Measurements from ENCODE around the gene NUMB.

DNA sequence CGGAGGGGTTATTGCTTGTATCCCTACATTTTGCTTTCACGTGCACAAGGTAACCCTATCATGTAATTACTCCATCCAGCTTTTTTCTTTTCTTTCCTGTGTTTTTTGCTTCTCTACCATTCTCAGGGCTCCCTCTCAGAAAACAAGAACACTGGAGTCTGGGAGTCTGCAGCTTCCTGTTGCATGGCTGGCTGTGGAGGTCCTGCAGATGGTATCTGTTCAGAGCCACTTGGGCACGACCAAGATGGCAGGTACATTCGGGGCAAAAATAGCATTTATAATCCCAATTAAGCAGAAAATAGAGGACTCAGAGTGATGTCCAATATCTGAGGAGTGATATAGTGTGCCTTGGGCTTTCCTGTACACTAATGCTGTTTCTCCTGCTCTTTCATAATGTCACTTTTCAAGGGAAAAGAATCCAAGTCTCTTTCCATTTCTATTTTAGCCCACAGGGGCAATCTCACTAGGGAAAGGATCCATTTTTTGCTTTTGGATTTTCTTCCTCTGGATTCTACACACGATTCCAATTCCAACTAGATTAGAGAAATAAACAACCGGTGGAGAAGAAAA, 3.2 kb upstream of the NUMB start:
- TF ChIP-seq CTCF (conservative IDR thresholded peaks at IDR 0.05; ENCODE audit: low read depth, low read length) (no peak), MAZ (IDR thresholded peaks at IDR 0.05; ENCODE audit: borderline replicate concordance, low read depth, low read length) (no peak), POLR2A (IDR thresholded peaks at IDR 0.05; ENCODE audit: low read depth, low read length) (no peak), CEBPB (IDR thresholded peaks at IDR 0.05; ENCODE audit: low read depth, low read length) (no peak), SMC3 (IDR thresholded peaks at IDR 0.05; ENCODE audit: low read depth, low read length) (no peak), MAFK (IDR thresholded peaks at IDR 0.05; ENCODE audit: low read depth, low read length) (no peak)

Data from IMR-90 (cell line).